Panc1 (cell line): ENCODE data around the gene CA10. TPM values are rescaled to one million over a fixed set of nuclear protein-coding genes. Genes with fewer than 3 reads are reported as not detected.

Experiments used
- ATAC-seq: fragments of 200-7000 bp; cut with Tn5 transposase; 2 replicates; pipeline ENCODE4 v1.9.1; 2020; ENCODE audit warnings: mild to moderate bottlenecking, moderate library complexity
- BruUV-seq: library from RNA; stranded (reverse); fragments of 400-500 nt; replicated peaks from 2 replicates; lab custom pipeline; 2021; lab: Mats Ljungman, UMichigan
- CTCF ChIA-PET: fragments of 300-600 bp; sonication (Branson Sonifier 250); formaldehyde crosslinking; loops from one replicate; lab custom pipeline; 2022; ENCODE audit warnings: antibody characterized with exemption; lab: Charles Lee
- POLR2A ChIA-PET: fragments of 300-600 bp; sonication (Branson Sonifier 250); formaldehyde crosslinking; loops from one replicate; lab custom pipeline; 2022; ENCODE audit warnings: antibody characterized with exemption; lab: Charles Lee
- DNase-seq: peaks from one replicate; pipeline ENCODE4 v3.0.0-alpha.2; 2010; ENCODE audit warnings: low read depth, low spot score
- H3K27ac ChIP-seq: 2 replicates; pipeline ENCODE4 v1.5.1; 2011; ENCODE audit warnings: mild to moderate bottlenecking, low read length, inconsistent platforms
- H3K27me3 ChIP-seq: fragments of 200-500 bp; sonication (Bioruptor generic); 2 replicates; pipeline ENCODE4 v1.6.0; 2014; ENCODE audit warnings: low read length, inconsistent platforms; ENCODE audit not compliant: control insufficient read depth, insufficient read depth
- H3K36me3 ChIP-seq: fragments of 200-500 bp; sonication (Bioruptor generic); 2 replicates; pipeline ENCODE4 v1.5.1; 2014; ENCODE audit warnings: inconsistent platforms, mild to moderate bottlenecking, low read length, moderate library complexity; ENCODE audit not compliant: control insufficient read depth, insufficient read depth
- H3K4me1 ChIP-seq: 2 replicates; pipeline ENCODE4 v1.5.1; 2011; ENCODE audit warnings: inconsistent platforms, mild to moderate bottlenecking, low read length, moderate library complexity; ENCODE audit not compliant: control insufficient read depth, insufficient read depth
- H3K4me3 ChIP-seq, 2 experiments: 2 replicates each; pipeline ENCODE4 v1.5.1; 2011 to 2012; ENCODE audit warnings: low read depth in 2 of 2, low read length in 2 of 2, mild to moderate bottlenecking in 2 of 2, inconsistent platforms in 1 of 2, moderate library complexity in 1 of 2
- H3K9me3 ChIP-seq: fragments of 200-500 bp; sonication (Bioruptor generic); 2 replicates; pipeline ENCODE4 v1.5.1; 2014; ENCODE audit warnings: low read depth, mild to moderate bottlenecking, inconsistent platforms, low read length, moderate library complexity; ENCODE audit not compliant: control insufficient read depth, insufficient read depth
- CTCF ChIP-seq: fragments of 450-650 bp; IDR thresholded peaks from 2 replicates; pipeline ENCODE4 v1.5.1; 2017; ENCODE audit warnings: mild to moderate bottlenecking
- POLR2AphosphoS5 ChIP-seq: IDR thresholded peaks from 2 replicates; pipeline ENCODE4 v1.6.1; 2012; ENCODE audit warnings: mild to moderate bottlenecking, low read depth, low read length, moderate library complexity
- SIN3A ChIP-seq: IDR thresholded peaks from 2 replicates; pipeline ENCODE4 v1.6.1; 2012; ENCODE audit warnings: low read depth, mild to moderate bottlenecking, low read length, moderate library complexity, borderline replicate concordance; ENCODE audit not compliant: insufficient read depth
- TCF7L2 ChIP-seq: IDR thresholded peaks from 2 replicates; pipeline ENCODE4 v1.6.1; 2011; ENCODE audit warnings: mild to moderate bottlenecking, low read depth, low read length, inconsistent platforms
- in situ Hi-C: cut with HindIII; loops from 2 replicates; pipeline ENCODE4 v1.10.0; 2016; ENCODE audit warnings: low sequenced_read_pairs, low pct_unique_long_range_greater_than_20kb
- intact Hi-C: fragments of 100-400 bp; cut with micrococcal nuclease; formaldehyde crosslinking; loops from one replicate; pipeline ENCODE4 v1.10.0; 2022; ENCODE audit not compliant: unreplicated experiment
- total RNA-seq: library from RNA; stranded (reverse); gene quantifications from one replicate; pipeline ENCODE4 v1.2.1, GENCODE V29; 2021; ENCODE audit not compliant: unreplicated experiment
- TF ChIP-seq, protein P1 (sequence below), 2 experiments: IDR thresholded peaks; 2 replicates each; pipeline ENCODE4 v1.6.1; 2011 to 2012; ENCODE audit warnings: low read depth in 2 of 2, control low read depth in 1 of 2, low read length in 1 of 2, mild to moderate bottlenecking in 1 of 2, moderate library complexity in 1 of 2; ENCODE audit not compliant: insufficient read depth in 1 of 2

The CA10 gene
- total RNA-seq, 1 experiment from 2014 or later: not detected

DNA sequence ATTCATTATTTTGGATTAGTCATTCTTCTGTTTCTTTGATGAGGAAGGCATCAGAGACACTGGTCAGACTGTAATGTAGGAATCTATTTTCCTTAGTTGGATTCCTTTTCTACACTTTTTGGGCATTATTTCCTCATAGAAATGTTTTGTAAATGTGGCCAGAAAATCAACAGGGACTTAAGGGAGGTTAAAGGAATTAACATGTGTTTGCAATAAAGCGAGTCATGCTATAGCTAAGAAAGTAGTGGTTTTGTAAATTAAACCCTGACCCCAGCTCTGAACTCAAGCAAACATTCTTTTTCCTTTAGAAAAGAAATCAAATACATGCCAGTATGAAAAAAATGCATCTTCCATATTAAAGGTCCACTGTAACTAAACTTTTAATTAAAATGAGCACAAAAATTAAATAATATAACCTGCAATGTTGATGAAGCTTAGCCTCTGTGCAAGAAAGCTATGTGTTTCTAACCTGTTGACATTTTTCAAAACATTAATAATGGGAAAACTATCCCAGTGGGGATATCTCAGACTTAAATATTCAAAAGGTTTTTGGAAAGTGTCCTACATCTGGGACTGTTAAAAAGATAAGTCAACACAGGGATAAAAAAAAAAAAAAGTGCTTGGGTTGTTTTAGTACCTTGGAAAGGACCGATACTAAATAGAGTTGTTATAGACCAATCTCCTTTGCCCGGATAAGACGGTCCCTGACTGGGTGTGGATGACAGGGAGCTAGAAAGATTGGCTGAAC is 428.0 kb downstream of the CA10 start:
- intact Hi-C loops (loop anchor here (10.0 kb wide), 1 partner anchor 266 kb away; no protein-coding TSS in a partner anchor), in situ Hi-C loops (no loop called here)
- CTCF ChIA-PET: no interaction called here
- Histone ChIP-seq H3K4me3 (no peak overlapping the region), H3K27me3 (no peaks in the 10 kb centered on the region), H3K9me3 (no peaks in the 10 kb centered on the region), H3K27ac (no peak overlapping the region), H3K4me1 (no peaks in the 10 kb centered on the region), H3K36me3 (no peaks in the 10 kb centered on the region)
- POLR2A ChIA-PET: interaction anchor here (0.7 kb wide), 1 partner anchor 1074 kb away, joined by 4 read pairs; no protein-coding TSS in a partner anchor
- ATAC-seq (no peak), DNase-seq (no peak)
- BruUV-seq: no TSS peak
- TF ChIP-seq, protein P1, sequence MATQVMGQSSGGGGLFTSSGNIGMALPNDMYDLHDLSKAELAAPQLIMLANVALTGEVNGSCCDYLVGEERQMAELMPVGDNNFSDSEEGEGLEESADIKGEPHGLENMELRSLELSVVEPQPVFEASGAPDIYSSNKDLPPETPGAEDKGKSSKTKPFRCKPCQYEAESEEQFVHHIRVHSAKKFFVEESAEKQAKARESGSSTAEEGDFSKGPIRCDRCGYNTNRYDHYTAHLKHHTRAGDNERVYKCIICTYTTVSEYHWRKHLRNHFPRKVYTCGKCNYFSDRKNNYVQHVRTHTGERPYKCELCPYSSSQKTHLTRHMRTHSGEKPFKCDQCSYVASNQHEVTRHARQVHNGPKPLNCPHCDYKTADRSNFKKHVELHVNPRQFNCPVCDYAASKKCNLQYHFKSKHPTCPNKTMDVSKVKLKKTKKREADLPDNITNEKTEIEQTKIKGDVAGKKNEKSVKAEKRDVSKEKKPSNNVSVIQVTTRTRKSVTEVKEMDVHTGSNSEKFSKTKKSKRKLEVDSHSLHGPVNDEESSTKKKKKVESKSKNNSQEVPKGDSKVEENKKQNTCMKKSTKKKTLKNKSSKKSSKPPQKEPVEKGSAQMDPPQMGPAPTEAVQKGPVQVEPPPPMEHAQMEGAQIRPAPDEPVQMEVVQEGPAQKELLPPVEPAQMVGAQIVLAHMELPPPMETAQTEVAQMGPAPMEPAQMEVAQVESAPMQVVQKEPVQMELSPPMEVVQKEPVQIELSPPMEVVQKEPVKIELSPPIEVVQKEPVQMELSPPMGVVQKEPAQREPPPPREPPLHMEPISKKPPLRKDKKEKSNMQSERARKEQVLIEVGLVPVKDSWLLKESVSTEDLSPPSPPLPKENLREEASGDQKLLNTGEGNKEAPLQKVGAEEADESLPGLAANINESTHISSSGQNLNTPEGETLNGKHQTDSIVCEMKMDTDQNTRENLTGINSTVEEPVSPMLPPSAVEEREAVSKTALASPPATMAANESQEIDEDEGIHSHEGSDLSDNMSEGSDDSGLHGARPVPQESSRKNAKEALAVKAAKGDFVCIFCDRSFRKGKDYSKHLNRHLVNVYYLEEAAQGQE (IDR thresholded peaks at IDR 0.05; ENCODE audit: insufficient read depth in 1 of 2, low read depth in 2 of 2, low read length in 1 of 2): no peak
- TF ChIP-seq TCF7L2: no peak
- TF ChIP-seq SIN3A: no peak
- TF ChIP-seq CTCF: no peak
- TF ChIP-seq POLR2AphosphoS5: no peak

GRCh38 chr17:51725185-51725584 is 433.3 kb downstream of the CA10 start:
- no peak for TF ChIP-seq TCF7L2
- TF ChIP-seq CTCF: no peak
- no peak for TF ChIP-seq SIN3A
- TF ChIP-seq, protein P1 (IDR thresholded peaks at IDR 0.05; ENCODE audit: insufficient read depth in 1 of 2, low read depth in 2 of 2, low read length in 1 of 2): no peak
- no peak for TF ChIP-seq POLR2AphosphoS5
- Histone ChIP-seq H3K4me1 (no peaks in the 10 kb centered on the region), H3K9me3 (no peaks in the 10 kb centered on the region), H3K36me3 (no peaks in the 10 kb centered on the region), H3K27me3 (no peaks in the 10 kb centered on the region), H3K27ac (no peak overlapping the region), H3K4me3 (no peak overlapping the region)
- in situ Hi-C loops: no loop called here
- intact Hi-C loops: no loop called here
- POLR2A ChIA-PET: no interaction called here
- no peak for ATAC-seq
- CTCF ChIA-PET: no interaction called here
- BruUV-seq: no TSS peak
- no peak for DNase-seq
